Measurements from ENCODE around the gene KCTD1.

GRCh38 chr18:26489191-26489590 is 59.2 kb downstream of the KCTD1 start:
- TF ChIP-seq CTCF (IDR thresholded peaks at IDR 0.05 in 4 of 5, conservative IDR thresholded peaks at IDR 0.05 in 1 of 5) (no peak), POLR2A (IDR thresholded peaks at IDR 0.05) (no peak)
